ENCODE measurements around the gene TCEANC. TPM values are rescaled to one million over a fixed set of nuclear protein-coding genes. Genes with fewer than 3 reads are reported as not detected.

TCEANC gene
- total RNA-seq, 2 donors from 2014 or later = 2.6 to 9.6 TPM

- peaks cover 22 to 40% of the 10 kb centered on the region in 2 donors for H3K4me1 ChIP-seq (ENCODE audit: control insufficient read depth in 1 of 2, low read depth in 2 of 2)
- no peak for DNase-seq (ENCODE audit: low spot score)
- no peak overlapping the region for H3K4me3 ChIP-seq
- H3K9me3 ChIP-seq = no peaks in the 10 kb centered on the region
- ATAC-seq (ENCODE audit: insufficient number of reproducible peaks, low FRiP score, low read depth) = no peak
- H3K36me3 ChIP-seq = no peaks in the 10 kb centered on the region
- H3K27ac ChIP-seq = peak overlapping the region in 1 of 2 donors; percentile 12
- TF ChIP-seq, protein P1, sequence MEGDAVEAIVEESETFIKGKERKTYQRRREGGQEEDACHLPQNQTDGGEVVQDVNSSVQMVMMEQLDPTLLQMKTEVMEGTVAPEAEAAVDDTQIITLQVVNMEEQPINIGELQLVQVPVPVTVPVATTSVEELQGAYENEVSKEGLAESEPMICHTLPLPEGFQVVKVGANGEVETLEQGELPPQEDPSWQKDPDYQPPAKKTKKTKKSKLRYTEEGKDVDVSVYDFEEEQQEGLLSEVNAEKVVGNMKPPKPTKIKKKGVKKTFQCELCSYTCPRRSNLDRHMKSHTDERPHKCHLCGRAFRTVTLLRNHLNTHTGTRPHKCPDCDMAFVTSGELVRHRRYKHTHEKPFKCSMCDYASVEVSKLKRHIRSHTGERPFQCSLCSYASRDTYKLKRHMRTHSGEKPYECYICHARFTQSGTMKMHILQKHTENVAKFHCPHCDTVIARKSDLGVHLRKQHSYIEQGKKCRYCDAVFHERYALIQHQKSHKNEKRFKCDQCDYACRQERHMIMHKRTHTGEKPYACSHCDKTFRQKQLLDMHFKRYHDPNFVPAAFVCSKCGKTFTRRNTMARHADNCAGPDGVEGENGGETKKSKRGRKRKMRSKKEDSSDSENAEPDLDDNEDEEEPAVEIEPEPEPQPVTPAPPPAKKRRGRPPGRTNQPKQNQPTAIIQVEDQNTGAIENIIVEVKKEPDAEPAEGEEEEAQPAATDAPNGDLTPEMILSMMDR (IDR thresholded peaks at IDR 0.05) = no peak
- no peaks in the 10 kb centered on the region for H3K27me3 ChIP-seq (replicated peaks; ENCODE audit: insufficient read depth)
Observed at GRCh38 chrX:13693341-13693961, 40.5 kb downstream of the TCEANC start.

DNA sequence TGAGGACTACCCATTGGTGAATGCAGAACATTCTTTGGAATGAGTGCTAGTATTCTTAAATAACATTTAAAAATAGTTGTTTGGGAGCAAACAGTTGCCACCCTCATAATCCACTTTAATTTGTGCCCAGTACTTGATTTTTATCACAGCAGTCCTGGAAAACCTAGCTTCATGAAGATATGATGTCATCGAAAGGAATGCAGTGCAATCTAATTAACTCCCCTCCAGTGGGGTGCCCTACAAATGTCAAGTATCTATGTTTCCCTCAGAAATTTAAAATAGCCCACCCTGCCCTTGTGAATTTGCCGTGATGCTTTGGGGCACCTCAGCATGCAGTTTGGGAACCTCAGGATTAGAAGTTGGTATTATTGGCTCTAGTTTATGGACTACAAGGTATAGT, 41.4 kb downstream of the TCEANC start:
- Histone ChIP-seq H3K27me3 (replicated peaks; ENCODE audit: insufficient read depth) (no peaks in the 10 kb centered on the region), H3K4me3 (no peak overlapping the region), H3K9me3 (no peaks in the 10 kb centered on the region), H3K27ac (peak overlapping the region in 1 of 2 donors; percentile 5), H3K36me3 (no peaks in the 10 kb centered on the region), H3K4me1 (ENCODE audit: control insufficient read depth in 1 of 2, low read depth in 2 of 2) (peaks cover 31 to 49% of the 10 kb centered on the region in 2 donors)
- ATAC-seq (ENCODE audit: insufficient number of reproducible peaks, low FRiP score, low read depth) (no peak), DNase-seq (ENCODE audit: low spot score) (no peak)
- TF ChIP-seq, protein P1 (IDR thresholded peaks at IDR 0.05) = no peak

DNA sequence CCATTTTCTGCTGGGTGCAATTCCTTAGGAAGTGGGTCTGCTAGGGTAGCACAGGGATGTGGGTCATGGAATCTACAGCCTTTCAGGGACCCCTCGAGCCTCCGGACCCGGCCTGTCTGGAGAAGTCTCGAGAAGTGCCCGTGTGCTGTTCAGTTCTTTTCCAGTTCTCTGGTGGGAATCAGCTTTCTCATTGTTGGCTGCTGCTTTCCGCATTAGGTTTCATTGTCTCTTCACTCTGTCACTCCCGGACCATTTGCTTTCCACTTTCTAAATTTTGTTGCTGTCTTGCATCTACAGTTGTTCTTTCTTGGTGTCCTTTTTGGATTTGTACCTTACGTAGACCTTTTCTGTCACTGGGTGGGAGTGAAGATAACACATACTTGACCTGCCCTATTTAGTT, 42.0 kb downstream of the TCEANC start:
- no peaks in the 10 kb centered on the region for H3K27me3 ChIP-seq (replicated peaks; ENCODE audit: insufficient read depth)
- H3K4me1 ChIP-seq (ENCODE audit: control insufficient read depth in 1 of 2, low read depth in 2 of 2) = peaks cover 32 to 53% of the 10 kb centered on the region in 2 donors
- H3K9me3 ChIP-seq = no peaks in the 10 kb centered on the region
- TF ChIP-seq, protein P1 (IDR thresholded peaks at IDR 0.05) = no peak
- H3K36me3 ChIP-seq = no peaks in the 10 kb centered on the region
- H3K27ac ChIP-seq = peak overlapping the region in 1 of 2 donors; percentile 5
- no peak for ATAC-seq (ENCODE audit: insufficient number of reproducible peaks, low FRiP score, low read depth)
- no peak for DNase-seq (ENCODE audit: low spot score)
- no peak overlapping the region for H3K4me3 ChIP-seq

DNA sequence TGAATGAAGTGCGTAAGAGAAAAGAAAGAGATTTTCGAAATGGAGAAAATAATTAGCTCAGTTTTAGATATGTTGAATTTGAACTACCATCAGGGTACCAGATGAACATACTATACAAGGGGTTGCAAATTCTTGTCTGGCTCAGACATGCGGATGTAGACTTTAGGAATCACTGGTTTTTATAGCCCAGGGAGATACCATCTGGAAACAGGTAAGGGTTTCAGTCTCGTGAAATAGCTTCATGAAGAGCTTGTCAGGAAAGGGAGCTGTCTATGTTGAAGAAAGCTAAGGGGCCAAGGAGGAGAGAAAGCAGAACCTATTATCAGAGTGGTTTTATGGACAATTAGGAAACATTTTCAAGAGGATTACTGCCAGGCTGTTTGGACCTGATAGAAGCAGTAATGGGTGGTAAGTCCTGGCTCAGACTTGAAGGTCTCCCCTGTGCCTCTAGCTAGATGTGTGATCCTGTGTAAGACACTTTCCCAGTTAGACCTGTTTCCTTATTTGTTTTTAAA, 42.7 kb downstream of the TCEANC start:
- ATAC-seq (ENCODE audit: insufficient number of reproducible peaks, low FRiP score, low read depth) (no peak), DNase-seq (ENCODE audit: low spot score) (no peak)
- Histone ChIP-seq H3K27me3 (replicated peaks; ENCODE audit: insufficient read depth) (no peaks in the 10 kb centered on the region), H3K36me3 (no peaks in the 10 kb centered on the region), H3K9me3 (no peaks in the 10 kb centered on the region), H3K4me1 (ENCODE audit: control insufficient read depth in 1 of 2, low read depth in 2 of 2) (peaks cover 29 to 56% of the 10 kb centered on the region in 2 donors), H3K4me3 (no peak overlapping the region), H3K27ac (no peak overlapping the region)
- TF ChIP-seq, protein P1 (IDR thresholded peaks at IDR 0.05) = no peak

- DNase-seq (ENCODE audit: low spot score) = no peak
- peaks cover 28 to 46% of the 10 kb centered on the region in 2 donors for H3K4me1 ChIP-seq (ENCODE audit: control insufficient read depth in 1 of 2, low read depth in 2 of 2)
- H3K9me3 ChIP-seq = no peaks in the 10 kb centered on the region
- H3K27me3 ChIP-seq (replicated peaks; ENCODE audit: insufficient read depth) = no peaks in the 10 kb centered on the region
- no peak overlapping the region for H3K27ac ChIP-seq
- no peaks in the 10 kb centered on the region for H3K36me3 ChIP-seq
- H3K4me3 ChIP-seq = no peak overlapping the region
- TF ChIP-seq, protein P1 (IDR thresholded peaks at IDR 0.05) = no peak
- no peak for ATAC-seq (ENCODE audit: insufficient number of reproducible peaks, low FRiP score, low read depth)
Observed at GRCh38 chrX:13697455-13697854, 44.5 kb downstream of the TCEANC start.
